WERI-Rb-1 (cell line): ENCODE results near the gene LAMB2.

Experiments used
- DNase-seq: peaks from one replicate; pipeline ENCODE4 v3.0.0-alpha.2; 2020
- H3K27ac ChIP-seq: fragments of 250-450 bp; sonication (Bioruptor Pico); 2 replicates; pipeline ENCODE4 v1.5.1; 2020; ENCODE audit warnings: mild to moderate bottlenecking, moderate library complexity
- H3K27me3 ChIP-seq: fragments of 250-450 bp; sonication (Bioruptor Pico); 2 replicates; pipeline ENCODE4 v1.5.1; 2021; ENCODE audit warnings: mild to moderate bottlenecking, low read depth, moderate library complexity; ENCODE audit not compliant: insufficient read depth, severe bottlenecking
- H3K36me3 ChIP-seq: fragments of 250-450 bp; sonication (Bioruptor Pico); 2 replicates; pipeline ENCODE4 v1.5.1; 2020; ENCODE audit warnings: mild to moderate bottlenecking, moderate library complexity
- H3K4me3 ChIP-seq: 2 replicates; pipeline ENCODE4 v1.5.1; 2011; ENCODE audit warnings: low read depth, mild to moderate bottlenecking, control low read depth, low read length
- H3K9me3 ChIP-seq: fragments of 250-450 bp; sonication (Bioruptor Pico); 2 replicates; pipeline ENCODE4 v1.5.1; 2021; ENCODE audit warnings: mild to moderate bottlenecking, moderate library complexity; ENCODE audit not compliant: severe bottlenecking
- TF ChIP-seq, protein P1 (sequence below): IDR thresholded peaks from 2 replicates; pipeline ENCODE4 v1.5.1; 2011; ENCODE audit warnings: low read depth, mild to moderate bottlenecking, control low read depth, inconsistent platforms, low read length

LAMB2 gene

DNA sequence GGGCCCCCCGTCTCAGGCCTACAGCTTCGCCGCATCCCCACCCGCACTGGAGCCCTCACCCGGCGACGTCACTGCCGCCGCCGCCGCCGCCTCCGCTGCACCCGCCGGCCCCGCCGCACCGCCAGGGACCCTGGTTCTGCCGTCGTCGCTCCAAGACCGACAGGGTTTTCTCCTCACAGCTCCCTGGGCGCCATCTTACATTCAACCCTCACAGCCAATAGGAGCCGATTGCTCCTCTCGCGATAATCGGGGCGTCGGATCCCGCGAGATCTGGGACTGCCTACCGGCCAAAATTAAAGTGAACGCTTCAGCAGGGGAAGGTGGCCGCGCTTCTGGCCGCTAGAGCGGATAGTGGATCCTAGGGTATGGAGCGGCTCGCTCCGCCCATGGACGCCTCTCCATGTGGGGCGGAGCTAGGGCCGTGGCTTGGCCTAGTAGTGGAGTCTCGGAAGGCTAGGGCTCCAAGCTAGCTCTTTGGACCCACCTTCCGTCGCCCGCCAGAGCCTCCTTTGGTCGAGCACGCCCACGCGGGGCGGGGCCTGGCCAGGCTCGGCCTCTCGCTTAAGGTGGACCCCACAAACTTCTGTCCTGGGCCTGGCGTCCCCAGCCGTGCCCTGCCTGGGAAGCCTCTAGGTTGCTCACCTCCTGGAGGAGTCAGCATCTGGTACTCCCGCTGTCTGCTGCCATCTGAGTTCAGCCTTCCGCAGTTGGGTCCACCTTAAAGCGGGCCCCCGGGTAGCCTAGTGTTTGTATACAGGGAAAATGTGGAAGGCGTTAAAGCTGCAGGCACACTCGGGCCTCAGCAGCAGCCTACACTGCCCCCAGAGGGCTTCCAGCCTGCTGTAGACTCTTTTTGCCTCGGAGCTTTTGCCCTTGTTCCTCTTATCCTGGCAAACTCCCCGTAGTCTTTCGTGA is 38.7 kb downstream of the LAMB2 start, which contains the start of gene QRICH1:
Gene QRICH1 (minus strand): TSS at position 219 of the 915 bp plus-strand sequence. CDS start 17,054 bp downstream, outside the sequence.
- TF ChIP-seq, protein P1, sequence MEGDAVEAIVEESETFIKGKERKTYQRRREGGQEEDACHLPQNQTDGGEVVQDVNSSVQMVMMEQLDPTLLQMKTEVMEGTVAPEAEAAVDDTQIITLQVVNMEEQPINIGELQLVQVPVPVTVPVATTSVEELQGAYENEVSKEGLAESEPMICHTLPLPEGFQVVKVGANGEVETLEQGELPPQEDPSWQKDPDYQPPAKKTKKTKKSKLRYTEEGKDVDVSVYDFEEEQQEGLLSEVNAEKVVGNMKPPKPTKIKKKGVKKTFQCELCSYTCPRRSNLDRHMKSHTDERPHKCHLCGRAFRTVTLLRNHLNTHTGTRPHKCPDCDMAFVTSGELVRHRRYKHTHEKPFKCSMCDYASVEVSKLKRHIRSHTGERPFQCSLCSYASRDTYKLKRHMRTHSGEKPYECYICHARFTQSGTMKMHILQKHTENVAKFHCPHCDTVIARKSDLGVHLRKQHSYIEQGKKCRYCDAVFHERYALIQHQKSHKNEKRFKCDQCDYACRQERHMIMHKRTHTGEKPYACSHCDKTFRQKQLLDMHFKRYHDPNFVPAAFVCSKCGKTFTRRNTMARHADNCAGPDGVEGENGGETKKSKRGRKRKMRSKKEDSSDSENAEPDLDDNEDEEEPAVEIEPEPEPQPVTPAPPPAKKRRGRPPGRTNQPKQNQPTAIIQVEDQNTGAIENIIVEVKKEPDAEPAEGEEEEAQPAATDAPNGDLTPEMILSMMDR = peak; percentile 73
- H3K27ac ChIP-seq = peak within 1 kb of the TSS; percentile 98
- H3K27me3 ChIP-seq = no peaks in the 10 kb centered on the region
- DNase-seq = peak; percentile 98
- H3K36me3 ChIP-seq = peaks cover 46% of the 10 kb centered on the region
- no peaks in the 10 kb centered on the region for H3K9me3 ChIP-seq
- H3K4me3 ChIP-seq = peak within 1 kb of the TSS; percentile 80

DNA sequence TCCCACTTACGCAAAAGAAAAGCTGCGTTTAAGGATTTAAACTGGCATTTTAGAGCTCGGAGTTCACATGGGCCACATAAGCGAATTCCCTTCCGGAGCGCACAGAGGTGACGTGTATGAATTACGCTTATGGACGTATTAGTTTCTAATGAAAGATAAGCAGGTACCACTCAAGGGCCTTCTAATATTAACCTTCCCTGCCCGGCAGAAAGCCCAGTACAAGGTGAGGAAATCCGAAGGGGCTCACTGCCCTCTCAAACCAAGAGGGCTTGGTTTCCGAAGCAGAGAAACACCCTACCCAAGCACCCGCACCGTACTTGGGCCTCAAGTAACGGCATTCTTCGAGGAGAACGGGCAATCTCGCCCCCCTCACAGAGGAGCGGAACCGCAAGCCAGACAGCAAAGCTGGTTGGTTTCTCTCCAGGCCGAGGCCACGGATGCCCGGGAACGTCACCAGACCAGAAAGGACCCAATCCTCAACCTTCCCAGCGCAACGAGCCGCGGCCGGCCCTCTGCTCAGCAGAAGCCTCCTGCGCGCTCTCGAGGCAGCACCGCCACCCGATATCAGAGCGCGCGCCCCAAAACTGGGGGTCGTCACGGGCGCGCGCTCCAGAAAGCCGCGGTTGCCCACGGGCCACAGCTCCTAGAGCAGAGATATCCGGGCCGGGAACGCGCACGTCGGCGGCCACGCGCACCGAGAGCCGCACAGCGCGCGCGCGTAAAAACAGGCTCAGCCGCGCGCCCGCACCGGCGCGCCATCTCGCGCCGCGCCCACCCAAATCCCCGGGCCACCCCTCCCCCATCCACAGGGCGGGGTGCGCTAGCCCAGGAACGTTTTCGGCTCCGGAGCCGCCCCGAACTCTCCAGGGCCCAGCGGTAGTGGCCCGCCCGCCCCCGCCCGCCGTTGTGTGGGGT is 39.7 kb downstream of the LAMB2 start:
- H3K4me3 ChIP-seq = peak overlapping the region; percentile 80
- DNase-seq = peak; percentile 84
- TF ChIP-seq, protein P1 = no peak

DNA sequence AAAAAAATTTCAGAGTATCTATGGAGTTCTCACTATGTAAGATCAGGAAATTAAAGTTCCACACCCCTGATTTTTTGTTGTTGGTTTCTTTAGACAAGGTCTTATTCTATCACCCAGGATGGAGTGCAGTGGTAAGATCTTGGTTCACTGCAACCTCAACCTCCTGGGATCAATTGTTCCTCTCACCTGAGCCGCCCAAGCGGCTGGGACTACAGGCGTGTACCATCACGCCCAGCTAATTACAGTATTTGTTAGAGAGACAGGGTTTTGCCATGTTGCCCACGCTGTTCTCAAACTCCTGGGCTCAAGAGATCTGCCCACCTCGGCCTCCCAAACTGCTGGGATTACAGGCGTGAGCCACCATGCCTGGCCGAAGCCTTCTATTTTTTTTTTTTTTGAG is 51.4 kb downstream of the LAMB2 start:
- Histone ChIP-seq H3K9me3 (no peaks in the 10 kb centered on the region), H3K4me3 (no peak overlapping the region), H3K27me3 (no peaks in the 10 kb centered on the region), H3K36me3 (peaks cover 34% of the 10 kb centered on the region), H3K27ac (no peak overlapping the region)
- TF ChIP-seq, protein P1 = no peak
- no peak for DNase-seq

More for the DNA sequence above, 39.7 kb downstream of the LAMB2 start:
- Histone ChIP-seq H3K36me3 (peaks cover 36% of the 10 kb centered on the region), H3K27me3 (no peaks in the 10 kb centered on the region), H3K9me3 (no peaks in the 10 kb centered on the region), H3K27ac (peak overlapping the region; percentile 98)

DNA sequence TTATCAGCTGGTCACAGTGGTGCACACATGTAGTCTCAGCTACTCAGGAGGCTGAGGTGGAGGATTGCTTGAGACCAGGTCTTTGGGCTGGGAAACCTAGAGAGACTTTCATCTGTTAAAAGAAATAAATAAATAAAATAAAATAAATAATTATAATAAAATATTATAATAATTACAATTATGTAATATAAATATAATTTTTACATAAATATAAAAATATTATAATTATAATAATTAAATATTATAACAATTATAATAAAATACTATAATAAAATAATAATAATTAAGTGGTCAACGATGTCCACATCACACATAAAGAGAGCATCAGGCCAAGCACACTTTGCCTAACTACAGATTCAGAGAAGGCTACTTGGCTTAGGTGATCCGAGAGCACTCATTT is 53.6 kb downstream of the LAMB2 start:
- TF ChIP-seq, protein P1 = no peak
- H3K27ac ChIP-seq = no peak overlapping the region
- no peak for DNase-seq
- no peaks in the 10 kb centered on the region for H3K27me3 ChIP-seq
- H3K36me3 ChIP-seq = peaks cover 50% of the 10 kb centered on the region
- no peak overlapping the region for H3K4me3 ChIP-seq
- no peaks in the 10 kb centered on the region for H3K9me3 ChIP-seq

DNA sequence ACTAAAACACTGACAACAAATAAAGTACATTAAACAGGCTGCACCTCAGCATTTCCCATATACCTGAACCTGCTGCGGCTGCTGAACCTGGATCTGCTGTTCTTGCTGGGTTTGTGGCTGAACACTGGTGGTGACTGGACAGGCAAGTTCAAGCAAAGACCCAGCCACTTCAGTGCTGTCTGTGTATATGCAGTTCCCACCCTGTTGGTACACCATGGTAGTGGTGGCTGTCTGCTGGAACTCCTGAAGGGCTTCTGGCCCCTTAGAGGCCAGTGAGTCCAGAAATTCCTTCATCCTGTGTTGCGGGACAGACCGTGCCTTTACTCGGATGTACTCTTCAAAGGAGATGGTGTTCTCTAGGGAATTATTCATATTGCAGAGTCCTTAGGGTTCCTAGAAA is 56.2 kb downstream of the LAMB2 start:
- Histone ChIP-seq H3K27me3 (no peaks in the 10 kb centered on the region), H3K36me3 (peaks cover 71% of the 10 kb centered on the region), H3K4me3 (no peak overlapping the region), H3K27ac (no peak overlapping the region), H3K9me3 (no peaks in the 10 kb centered on the region)
- no peak for DNase-seq
- TF ChIP-seq, protein P1 = no peak
